OCI-LY7 (cell line): ENCODE measurements around the gene SART3. TPM values are rescaled to one million over a fixed set of nuclear protein-coding genes. Genes with fewer than 3 reads are reported as not detected.

Experiments
- BruUV-seq: library from RNA; stranded (reverse); fragments of 400-500 nt; replicated peaks from 2 replicates; lab custom pipeline; 2021; lab: Mats Ljungman, UMichigan
- CTCF ChIA-PET: fragments of 300-600 bp; sonication (Branson Sonifier 250); formaldehyde crosslinking; loops from one replicate; lab custom pipeline; 2022; ENCODE audit warnings: antibody characterized with exemption; ENCODE audit not compliant: unreplicated experiment; lab: Charles Lee
- POLR2A ChIA-PET: fragments of 300-600 bp; sonication (Branson Sonifier 250); formaldehyde crosslinking; loops from one replicate; lab custom pipeline; 2022; ENCODE audit warnings: antibody characterized with exemption; lab: Charles Lee
- DNase-seq: peaks from one replicate; pipeline ENCODE4 v3.0.0-alpha.2; 2015; ENCODE audit warnings: low spot score
- H2AFZ ChIP-seq: fragments of 200-600 bp; sonication (generic), shearing (Covaris generic); 2 replicates; pipeline ENCODE4 v1.6.1; 2014; ENCODE audit warnings: mild to moderate bottlenecking, antibody characterized with exemption, low read length, moderate library complexity
- H3K27ac ChIP-seq: fragments of 200-600 bp; sonication (generic); 2 replicates; pipeline ENCODE4 v1.5.1; 2014; ENCODE audit warnings: mixed run types, low read depth, mild to moderate bottlenecking, moderate library complexity, low read length, inconsistent platforms; ENCODE audit not compliant: poor library complexity, severe bottlenecking
- H3K36me3 ChIP-seq: fragments of 200-600 bp; sonication (generic); 2 replicates; pipeline ENCODE4 v1.6.1; 2014; ENCODE audit warnings: mild to moderate bottlenecking, antibody characterized with exemption, low read length, moderate library complexity, mixed read lengths; ENCODE audit not compliant: insufficient read depth
- H3K4me1 ChIP-seq: fragments of 200-600 bp; sonication (generic); 2 replicates; pipeline ENCODE4 v1.5.1; 2014; ENCODE audit warnings: mild to moderate bottlenecking, low read length; ENCODE audit not compliant: insufficient read depth, poor library complexity, severe bottlenecking
- H3K4me2 ChIP-seq: fragments of 200-600 bp; sonication (generic); 2 replicates; pipeline ENCODE4 v1.6.1; 2014; ENCODE audit warnings: mild to moderate bottlenecking, low read length
- H3K4me3 ChIP-seq: fragments of 200-600 bp; sonication (generic); 2 replicates; pipeline ENCODE4 v1.5.1; 2014; ENCODE audit warnings: mild to moderate bottlenecking, low read depth, low read length; ENCODE audit not compliant: poor library complexity, severe bottlenecking
- H3K79me2 ChIP-seq: fragments of 200-600 bp; sonication (generic); 2 replicates; pipeline ENCODE4 v1.6.1; 2016; ENCODE audit warnings: low read depth, mild to moderate bottlenecking, low read length, moderate library complexity, mixed read lengths; ENCODE audit not compliant: insufficient read depth
- H3K9me2 ChIP-seq: fragments of 200-600 bp; sonication (generic); 2 replicates; pipeline ENCODE4 v1.6.1; 2016; ENCODE audit warnings: mild to moderate bottlenecking, low read length, mixed read lengths; ENCODE audit not compliant: insufficient read depth
- H3K9me3 ChIP-seq: fragments of 200-600 bp; sonication (generic); 2 replicates; pipeline ENCODE4 v1.6.1; 2014; ENCODE audit warnings: mild to moderate bottlenecking, mixed run types, low read length, mixed read lengths
- H4K20me1 ChIP-seq: fragments of 200-600 bp; sonication (generic); 2 replicates; pipeline ENCODE4 v1.6.1; 2014; ENCODE audit warnings: mild to moderate bottlenecking, antibody characterized with exemption, low read length, moderate library complexity, mixed read lengths; ENCODE audit not compliant: insufficient read depth
- EZH2phosphoT487 ChIP-seq: fragments of 200-600 bp; sonication (generic); IDR thresholded peaks from 2 replicates; pipeline ENCODE4 v1.6.1; 2018; ENCODE audit warnings: low read depth, borderline replicate concordance, mild to moderate bottlenecking, mixed run types, antibody characterized with exemption, low read length, moderate library complexity, mixed read lengths
- intact Hi-C: fragments of 100-400 bp; cut with micrococcal nuclease; formaldehyde crosslinking; loops from one replicate; pipeline ENCODE4 v1.10.0; 2022; ENCODE audit not compliant: unreplicated experiment
- total RNA-seq, 2 experiments: library from RNA; depleted of rRNA in 1 of 2; stranded (reverse); fragments of >200 nt in 1 of 2; shearing (Covaris generic) in 1 of 2; gene quantifications; 2 replicates each; pipeline ENCODE4 v1.2.3, GENCODE V29; 2014 to 2022
- TF ChIP-seq, protein P1 (sequence below): fragments of 200-600 bp; sonication (generic); conservative IDR thresholded peaks from 2 replicates; pipeline ENCODE4 v1.5.1; 2014; ENCODE audit warnings: mild to moderate bottlenecking, antibody characterized with exemption, low read length, moderate library complexity, mixed read lengths

Gene SART3
- total RNA-seq, 2 experiments from 2014 or later, result 143 to 211 TPM

DNA sequence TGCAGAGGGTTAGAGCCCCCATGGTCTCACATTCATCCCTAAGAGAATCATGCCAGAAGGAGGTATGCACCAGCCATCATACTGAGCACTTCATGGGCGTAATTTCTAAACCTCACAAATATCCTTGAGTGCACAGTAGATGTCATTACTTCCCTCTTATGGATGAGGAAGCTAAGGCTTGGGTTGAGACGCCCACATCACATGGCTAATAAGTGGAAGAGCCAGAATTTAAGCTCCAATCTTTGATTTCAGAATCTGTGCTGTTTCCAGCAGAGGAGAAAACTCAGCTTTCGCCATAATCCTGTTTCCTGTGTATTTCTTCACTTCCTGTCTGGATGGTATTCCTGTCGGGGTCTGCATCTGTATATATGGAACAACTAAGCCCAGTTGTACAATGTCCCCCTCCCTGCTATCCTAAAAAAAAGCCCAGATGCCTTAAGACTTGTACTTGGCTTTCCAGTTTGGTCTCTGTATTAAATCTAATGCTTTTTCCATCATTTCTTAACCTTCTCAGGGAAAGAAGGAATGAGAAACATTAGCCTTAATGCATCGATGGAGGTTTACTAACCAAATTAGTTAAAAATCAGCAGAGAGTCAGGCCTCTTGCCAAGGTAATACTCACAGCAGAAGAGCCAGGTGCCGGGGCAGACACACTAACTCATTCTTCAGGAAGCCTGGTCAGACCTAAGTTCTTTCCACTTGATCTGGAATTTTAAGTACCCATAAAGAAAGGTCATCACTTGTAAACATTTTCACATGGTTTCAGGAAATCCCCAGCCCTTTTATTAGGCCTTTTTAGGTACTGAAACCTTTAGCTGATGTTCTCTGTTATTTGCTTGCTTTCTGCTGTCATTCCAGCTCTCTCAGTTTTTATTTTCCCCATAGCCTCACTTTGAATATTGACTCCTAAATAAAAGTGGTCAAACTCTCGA lies 6.7 kb upstream of the SART3 start:
- intact Hi-C loops, result loop anchor here (2.0 kb wide), 1 partner anchor 67 kb away; no protein-coding TSS in a partner anchor
- Histone ChIP-seq H3K4me2 (peak overlapping the region; percentile 83), H3K79me2 (peaks cover 27% of the 10 kb centered on the region), H3K27ac (peak overlapping the region; percentile 93), H3K36me3 (peaks cover 58% of the 10 kb centered on the region), H3K4me1 (peaks cover 90% of the 10 kb centered on the region), H3K9me2 (no peaks in the 10 kb centered on the region), H3K4me3 (peak overlapping the region; percentile 15), H2AFZ (no peak overlapping the region), H4K20me1 (no peaks in the 10 kb centered on the region), H3K9me3 (no peaks in the 10 kb centered on the region)
- POLR2A ChIA-PET, result interaction anchor here (0.5 to 15.0 kb wide), 14 partner anchors 8 to 814 kb away, joined by 3 to 309 read pairs (median 4); partner anchors contain the start of genes SELPLG and TMEM119
- peak; percentile 17 for DNase-seq
- BruUV-seq, result no TSS peak
- TF ChIP-seq EZH2phosphoT487, result no peak
- TF ChIP-seq, protein P1, sequence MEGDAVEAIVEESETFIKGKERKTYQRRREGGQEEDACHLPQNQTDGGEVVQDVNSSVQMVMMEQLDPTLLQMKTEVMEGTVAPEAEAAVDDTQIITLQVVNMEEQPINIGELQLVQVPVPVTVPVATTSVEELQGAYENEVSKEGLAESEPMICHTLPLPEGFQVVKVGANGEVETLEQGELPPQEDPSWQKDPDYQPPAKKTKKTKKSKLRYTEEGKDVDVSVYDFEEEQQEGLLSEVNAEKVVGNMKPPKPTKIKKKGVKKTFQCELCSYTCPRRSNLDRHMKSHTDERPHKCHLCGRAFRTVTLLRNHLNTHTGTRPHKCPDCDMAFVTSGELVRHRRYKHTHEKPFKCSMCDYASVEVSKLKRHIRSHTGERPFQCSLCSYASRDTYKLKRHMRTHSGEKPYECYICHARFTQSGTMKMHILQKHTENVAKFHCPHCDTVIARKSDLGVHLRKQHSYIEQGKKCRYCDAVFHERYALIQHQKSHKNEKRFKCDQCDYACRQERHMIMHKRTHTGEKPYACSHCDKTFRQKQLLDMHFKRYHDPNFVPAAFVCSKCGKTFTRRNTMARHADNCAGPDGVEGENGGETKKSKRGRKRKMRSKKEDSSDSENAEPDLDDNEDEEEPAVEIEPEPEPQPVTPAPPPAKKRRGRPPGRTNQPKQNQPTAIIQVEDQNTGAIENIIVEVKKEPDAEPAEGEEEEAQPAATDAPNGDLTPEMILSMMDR, result no peak
- CTCF ChIA-PET, result interaction anchor here (0.6 to 1.7 kb wide), 2 partner anchors 9 to 50 kb away, joined by 3 to 10 read pairs; no protein-coding TSS in a partner anchor

DNA sequence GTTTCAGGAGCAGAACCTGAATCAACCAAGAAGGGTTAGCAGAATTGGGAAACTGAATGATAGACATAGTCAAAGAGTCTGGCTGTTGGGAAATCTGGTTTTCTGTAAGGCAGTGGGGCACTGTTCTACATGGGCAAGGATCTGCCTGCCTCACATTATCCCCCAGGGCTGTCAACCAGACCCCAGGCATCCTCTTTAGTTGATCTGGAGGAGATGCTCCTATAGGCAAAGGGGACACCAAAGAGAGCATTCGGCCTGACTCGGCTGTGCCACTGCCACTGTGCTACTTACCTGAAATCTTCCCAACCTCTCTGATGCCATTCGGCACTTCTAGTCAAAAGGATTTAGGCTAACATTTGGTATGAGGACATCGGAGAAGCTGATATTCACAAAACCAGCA lies 5.5 kb upstream of the SART3 start:
- peak overlapping the region; percentile 93 for H3K27ac ChIP-seq
- peak overlapping the region; percentile 83 for H3K4me2 ChIP-seq
- no peak overlapping the region for H2AFZ ChIP-seq
- peak overlapping the region; percentile 11 for H3K4me3 ChIP-seq
- H3K9me2 ChIP-seq, result no peaks in the 10 kb centered on the region
- BruUV-seq, result no TSS peak
- TF ChIP-seq, protein P1, result no peak
- no peak for TF ChIP-seq EZH2phosphoT487
- H4K20me1 ChIP-seq, result no peaks in the 10 kb centered on the region
- CTCF ChIA-PET, result interaction anchor here (0.9 to 1.7 kb wide), 3 partner anchors 51 to 86 kb away, joined by 3 to 10 read pairs (median 6); no protein-coding TSS in a partner anchor
- peaks cover 78% of the 10 kb centered on the region for H3K4me1 ChIP-seq
- H3K79me2 ChIP-seq, result peaks cover 32% of the 10 kb centered on the region
- intact Hi-C loops, result no loop called here
- H3K36me3 ChIP-seq, result peaks cover 58% of the 10 kb centered on the region
- POLR2A ChIA-PET, result interaction anchor here (0.6 to 15.0 kb wide), 9 partner anchors 9 to 238 kb away, joined by 3 to 309 read pairs (median 6); partner anchors contain the start of gene SELPLG
- H3K9me3 ChIP-seq, result no peaks in the 10 kb centered on the region
- no peak for DNase-seq
